Right lobe of liver (tissue), 6 donors: ENCODE measurements around the gene SAMD9. TPM values are rescaled to one million over a fixed set of nuclear protein-coding genes. Genes with fewer than 3 reads are reported as not detected.
A peak's percentile ranks its signal among the peaks of the same experiment; 100 is the strongest.

Source experiments
- ATAC-seq, 4 donors: fragments of 200-7000 bp; cut with Tn5 transposase; one replicate each; pipeline ENCODE4 v1.9.1; 2020; ENCODE audit warnings: mild to moderate bottlenecking in 4 of 4, moderate library complexity in 4 of 4
- DNase-seq, 3 donors: peaks; one replicate each; pipeline ENCODE4 v3.0.0-alpha.2; 2020
- H3K27ac ChIP-seq, 3 donors: fragments of 200-600 bp; one replicate each; pipeline ENCODE4 v1.8.0; 2022
- H3K27me3 ChIP-seq, 2 donors: fragments of 200-600 bp; one replicate each; pipeline ENCODE4 v1.8.0; 2022
- H3K36me3 ChIP-seq, 4 donors: fragments of 200-600 bp; sonication (generic) in 1 of 4; one replicate each; pipeline versions ENCODE4 v1.5.1 to v1.8.0; 2017 to 2022; ENCODE audit warnings: control low read depth in 1 of 4
- H3K4me1 ChIP-seq, 4 donors: fragments of 200-600 bp; sonication (generic) in 1 of 4; one replicate each; pipeline versions ENCODE4 v1.5.1 to v1.8.0; 2017 to 2022; ENCODE audit warnings: control low read depth in 1 of 4
- H3K4me3 ChIP-seq, 3 donors: fragments of 200-600 bp; one replicate each; pipeline ENCODE4 v1.8.0; 2022
- H3K9me3 ChIP-seq, 4 donors: fragments of 200-600 bp; sonication (generic) in 1 of 4; one replicate each; pipeline versions ENCODE4 v1.5.1 to v1.8.0; 2017 to 2022; ENCODE audit warnings: control low read depth in 1 of 4
- CTCF ChIP-seq, 4 donors: fragments of 200-600 bp in 3 of 4; fragments of 450-650 bp in 1 of 4; IDR thresholded peaks; one replicate each; pipeline versions ENCODE4 v1.5.1 to v1.8.0; 2016 to 2022; ENCODE audit warnings: antibody characterized with exemption in 4 of 4, mild to moderate bottlenecking in 2 of 4
- POLR2A ChIP-seq: fragments of 450-650 bp; IDR thresholded peaks from one replicate; pipeline ENCODE4 v1.6.1; 2017; ENCODE audit warnings: antibody characterized with exemption, mild to moderate bottlenecking
- WGBS: methylation state at CpG from one replicate; pipeline ENCODE4 v1.1.6; 2018; ENCODE audit warnings: low coverage, low lambda C conversion rate; ENCODE audit not compliant: insufficient coverage; ENCODE audit errors: missing lambda C conversion rate; 5-methylcytosine and 5-hydroxymethylcytosine counted together
- intact Hi-C, 2 donors: fragments of 100-400 bp; cut with DNase I; formaldehyde crosslinking; loops; one replicate each; pipeline versions ENCODE4 v1.11.2 to v1.14.1; 2022
- total RNA-seq, 6 experiments: library from RNA; depleted of rRNA in 2 of 6; stranded (reverse); fragments of >200 nt in 2 of 6; fragmentation: NEBNext Ultra II Directional in 3 of 6; extraction: Animal tissue kit (Norgen Biotek cat#: 25700) in 3 of 6; gene quantifications; one replicate each; pipeline versions ENCODE4 v1.1.0 to v1.2.4, GENCODE V29; 2016 to 2023
- donor health status: DM: no; HTN: yes; CAD: no.
- donor health status: DM: no; HTN: no; CAD: no.
- donor health status: DM: no; HTN: no; CAD: no.
- donor health status: DM: no; HTN: yes; CAD: no.
- donor health status: DM: no; HTN: yes; CAD: no.

Gene SAMD9
- total RNA-seq, 6 experiments from 2014 or later = 1.4 to 3.5 (median 2.8) TPM

- 20% methylated on average over 2 of the region's 4 CpGs for WGBS
- Histone ChIP-seq H3K27ac (no peak overlapping the region), H3K4me3 (no peak overlapping the region), H3K4me1 (peaks cover 0 to 6% (median 2%) of the 10 kb centered on the region in 4 donors), H3K27me3 (no peaks in the 10 kb centered on the region), H3K36me3 (no peaks in the 10 kb centered on the region), H3K9me3 (no peaks in the 10 kb centered on the region)
- no peak for ATAC-seq
- intact Hi-C loops = no loop called here
- TF ChIP-seq CTCF (IDR thresholded peaks at IDR 0.05) (no peak), POLR2A (no peak)
- no peak for DNase-seq
Observed at GRCh38 chr7:93119191-93119905, 1.6 kb upstream of the SAMD9 start.

GRCh38 chr7:93117327-93117726 is 452 bp downstream of the SAMD9 start:
- DNase-seq = no peak
- ATAC-seq = no peak
- Histone ChIP-seq H3K27ac (peak overlapping the region in 2 of 3 donors; percentile 69 to 80), H3K4me1 (peaks cover 0 to 6% (median 2%) of the 10 kb centered on the region in 4 donors), H3K4me3 (peak overlapping the region; percentile 38 to 55 (median 47)), H3K9me3 (no peaks in the 10 kb centered on the region), H3K27me3 (no peaks in the 10 kb centered on the region), H3K36me3 (no peaks in the 10 kb centered on the region)
- intact Hi-C loops = no loop called here
- WGBS = 62% methylated on average over 1 of the region's 1 CpG
- TF ChIP-seq POLR2A (no peak), CTCF (IDR thresholded peaks at IDR 0.05) (no peak)

- TF ChIP-seq POLR2A = no peak
- TF ChIP-seq CTCF (IDR thresholded peaks at IDR 0.05) = no peak
- ATAC-seq = no peak
- Histone ChIP-seq H3K27me3 (no peaks in the 10 kb centered on the region), H3K36me3 (no peaks in the 10 kb centered on the region), H3K27ac (no peak overlapping the region), H3K9me3 (no peaks in the 10 kb centered on the region), H3K4me3 (no peak overlapping the region), H3K4me1 (peaks cover 0 to 6% (median 2%) of the 10 kb centered on the region in 4 donors)
- no peak for DNase-seq
- WGBS = 86% methylated on average over 7 of the region's 7 CpGs
- intact Hi-C loops = no loop called here
Observed at GRCh38 chr7:93115796-93116195, 2.0 kb downstream of the SAMD9 start.

GRCh38 chr7:93108003-93108402 is 9.8 kb downstream of the SAMD9 start:
- H3K27me3 ChIP-seq = no peaks in the 10 kb centered on the region
- H3K4me3 ChIP-seq = no peak overlapping the region
- ATAC-seq (no peak), DNase-seq (no peak)
- WGBS = 92% methylated on average over 8 of the region's 13 CpGs
- H3K4me1 ChIP-seq = no peaks in the 10 kb centered on the region
- intact Hi-C loops = no loop called here
- TF ChIP-seq CTCF (IDR thresholded peaks at IDR 0.05) (no peak), POLR2A (no peak)
- H3K9me3 ChIP-seq = peaks cover 0 to 13% (median 2%) of the 10 kb centered on the region in 4 donors
- H3K36me3 ChIP-seq = peaks cover 0 to 14% (median 0%) of the 10 kb centered on the region in 4 donors
- no peak overlapping the region for H3K27ac ChIP-seq
